CD4-positive, alpha-beta T cell (primary cell): ENCODE data around the gene MS4A3. TPM values are rescaled to one million over a fixed set of nuclear protein-coding genes. Genes with fewer than 3 reads are reported as not detected.

Experiments
- ATAC-seq: fragments of 200-7000 bp; cut with Tn5 transposase; one replicate; pipeline ENCODE4 v1.10.0; 2022; ENCODE audit warnings: mild to moderate bottlenecking; ENCODE audit not compliant: poor library complexity
- CTCF ChIA-PET: fragments of 350-600 bp; sonication (Branson Sonifier 250); formaldehyde crosslinking; loops from one replicate; lab custom pipeline; 2021; ENCODE audit warnings: antibody characterized with exemption, inconsistent platforms; lab: Charles Lee
- POLR2A ChIA-PET: fragments of 350-600 bp; sonication (Branson Sonifier 250); formaldehyde crosslinking; loops from one replicate; lab custom pipeline; 2021; ENCODE audit warnings: antibody characterized with exemption, inconsistent platforms; lab: Charles Lee
- DNase-seq, 14 experiments: peaks; one replicate each; pipeline ENCODE4 v3.0.0-alpha.2; 2013 to 2020; ENCODE audit warnings: mixed read lengths in 2 of 14
- H3K27ac ChIP-seq, 2 donors: one replicate each; pipeline versions ENCODE4 v1.5.1 to v1.7.0; 2013; ENCODE audit warnings: low read length in 2 of 2, low read depth in 1 of 2, mild to moderate bottlenecking in 1 of 2
- H3K27me3 ChIP-seq, 2 experiments: 1 replicate in 1 of 2; 2 replicates in 1 of 2; pipeline versions ENCODE4 v1.6.1 to v1.7.0; 2013; ENCODE audit warnings: low read length in 2 of 2, control low read depth in 1 of 2, mild to moderate bottlenecking in 1 of 2, moderate library complexity in 1 of 2; ENCODE audit not compliant: insufficient read depth in 2 of 2, control insufficient read depth in 1 of 2
- H3K36me3 ChIP-seq: one replicate; pipeline ENCODE4 v1.6.1; 2013; ENCODE audit warnings: low read length, control low read depth; ENCODE audit not compliant: insufficient read depth
- H3K4me1 ChIP-seq: one replicate; pipeline ENCODE4 v1.6.1; 2013; ENCODE audit warnings: low read length, control low read depth; ENCODE audit not compliant: insufficient read depth
- H3K4me3 ChIP-seq: one replicate; pipeline ENCODE4 v1.5.1; 2013; ENCODE audit warnings: mild to moderate bottlenecking, low read length, moderate library complexity
- H3K9me3 ChIP-seq, 2 experiments: 1 replicate in 1 of 2; 2 replicates in 1 of 2; pipeline versions ENCODE4 v1.6.1 to v1.7.0; 2013; ENCODE audit warnings: low read length in 2 of 2, mild to moderate bottlenecking in 2 of 2, control low read depth in 1 of 2, moderate library complexity in 1 of 2; ENCODE audit not compliant: control insufficient read depth in 1 of 2, insufficient read depth in 1 of 2
- H3K27ac Mint-ChIP-seq: one replicate; pipeline ENCODE4 v1.8.0; 2020; ENCODE audit warnings: mixed read lengths
- H3K27me3 Mint-ChIP-seq: one replicate; pipeline ENCODE4 v1.8.0; 2021; ENCODE audit warnings: mixed read lengths
- H3K36me3 Mint-ChIP-seq: one replicate; pipeline ENCODE4 v1.8.0; 2021; ENCODE audit warnings: low read depth, mixed read lengths
- H3K4me1 Mint-ChIP-seq: one replicate; pipeline ENCODE4 v1.8.0; 2021; ENCODE audit warnings: low read depth, mixed read lengths
- H3K4me3 Mint-ChIP-seq: one replicate; pipeline ENCODE4 v1.8.0; 2020; ENCODE audit warnings: mild to moderate bottlenecking, mixed read lengths
- H3K9me3 Mint-ChIP-seq: one replicate; pipeline ENCODE4 v1.8.0; 2020; ENCODE audit warnings: mixed read lengths
- CTCF ChIP-seq: fragments of 200-600 bp; IDR thresholded peaks from one replicate; pipeline ENCODE4 v1.8.0; 2022; ENCODE audit warnings: antibody characterized with exemption, mild to moderate bottlenecking
- intact Hi-C, 2 experiments: fragments of 100-400 bp; cut with DNase I in 1 of 2; cut with micrococcal nuclease in 1 of 2; formaldehyde crosslinking; loops; one replicate each; pipeline versions ENCODE4 v1.15.1 to v1.9.0; 2023 to 2025; cut with DNase I, micrococcal nuclease
- total RNA-seq, 174 experiments: library from RNA in 2 of 174; stranded (reverse) in 2 of 174; gene quantifications; one replicate each; pipeline ENCODE4 v1.2.3 and lab custom pipeline; 2021 to 2026

MS4A3 gene
- total RNA-seq, 2 experiments from 2014 or later, result not detected

DNA sequence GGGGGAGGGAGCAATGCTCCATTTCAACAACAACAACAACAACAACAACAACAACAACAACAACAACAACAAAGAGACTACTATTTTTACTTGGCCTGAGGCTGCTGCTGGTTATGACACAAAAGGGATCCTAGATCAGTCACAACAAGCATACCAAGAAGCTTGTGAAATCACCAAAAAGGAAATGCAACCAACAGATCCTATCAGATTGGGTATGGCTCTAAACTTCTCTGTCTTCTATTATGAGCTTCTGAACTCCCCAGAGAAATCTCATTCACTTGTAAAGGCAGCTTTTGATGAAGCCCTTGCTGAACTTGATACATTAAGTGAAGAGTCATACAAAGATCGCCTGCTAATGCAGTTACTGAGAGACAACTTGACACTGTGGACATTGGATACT, 21.5 kb downstream of the MS4A3 start:
- CTCF ChIA-PET, result no interaction called here

DNA sequence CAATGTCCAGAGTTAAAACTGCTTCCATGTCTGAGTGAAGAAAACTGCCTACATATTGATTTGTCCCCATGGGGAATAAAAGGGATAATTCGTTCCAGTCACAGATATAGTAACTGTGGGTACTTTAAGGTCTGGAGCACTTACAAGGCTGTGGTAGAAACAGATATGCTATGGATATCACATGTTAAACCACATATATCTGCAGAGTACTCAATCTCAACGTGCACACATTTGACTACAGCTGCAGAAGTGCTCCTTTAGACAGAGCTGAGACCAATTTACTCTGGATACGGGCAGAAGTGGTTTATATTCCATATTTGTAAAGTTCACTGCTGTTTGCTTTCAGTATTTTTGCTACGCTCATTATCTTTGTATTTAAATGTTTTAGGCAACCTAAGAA, 22.3 kb downstream of the MS4A3 start:
- POLR2A ChIA-PET, result no interaction called here

More for the DNA sequence above, 21.5 kb downstream of the MS4A3 start:
- POLR2A ChIA-PET, result no interaction called here
- Histone ChIP-seq H3K27me3 (no peaks in the 10 kb centered on the region), H3K9me3 (peaks cover 0 to 13% of the 10 kb centered on the region in 2 experiments), H3K4me1 (no peaks in the 10 kb centered on the region), H3K4me3 (no peak overlapping the region), H3K27ac (no peak overlapping the region), H3K36me3 (no peaks in the 10 kb centered on the region)
- Mint-ChIP-seq H3K4me3 (no peak overlapping the region), H3K27ac (no peak overlapping the region), H3K27me3 (no peaks in the 10 kb centered on the region), H3K36me3 (no peaks in the 10 kb centered on the region), H3K9me3 (peaks cover 2% of the 10 kb centered on the region), H3K4me1 (no peaks in the 10 kb centered on the region)
- no peak for TF ChIP-seq CTCF
- intact Hi-C loops, result no loop called here
- DNase-seq (no peak), ATAC-seq (no peak)

DNA sequence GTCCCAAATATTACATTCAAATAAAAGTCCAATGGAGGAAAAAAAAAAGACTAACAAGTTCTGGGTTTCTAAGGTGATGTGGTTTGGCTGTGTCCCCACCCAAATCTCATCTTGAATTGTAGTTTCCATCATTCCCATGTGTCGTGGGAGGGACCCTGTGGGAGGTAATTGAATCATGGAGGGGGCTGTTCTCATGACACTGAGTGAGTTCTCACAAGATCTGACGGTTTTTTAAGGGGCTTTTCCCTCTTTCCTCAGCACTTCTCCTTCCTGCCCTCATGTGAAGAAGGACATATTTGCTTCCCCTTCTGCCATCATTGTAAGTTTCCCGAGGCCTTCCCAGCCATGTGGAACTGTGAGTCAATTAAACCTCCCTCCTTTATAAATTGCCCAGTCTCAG, 24.1 kb downstream of the MS4A3 start:
- Histone ChIP-seq H3K4me1 (no peaks in the 10 kb centered on the region), H3K27ac (no peak overlapping the region), H3K27me3 (peaks cover 0 to 4% of the 10 kb centered on the region in 2 experiments), H3K4me3 (no peak overlapping the region), H3K9me3 (peaks cover 0 to 5% of the 10 kb centered on the region in 2 experiments), H3K36me3 (no peaks in the 10 kb centered on the region)
- Mint-ChIP-seq H3K9me3 (peaks cover 2% of the 10 kb centered on the region), H3K4me1 (no peaks in the 10 kb centered on the region), H3K4me3 (no peak overlapping the region), H3K36me3 (no peaks in the 10 kb centered on the region), H3K27me3 (peaks cover 7% of the 10 kb centered on the region), H3K27ac (no peak overlapping the region)
- CTCF ChIA-PET, result no interaction called here
- no peak for ATAC-seq
- DNase-seq, result peak in 1 of 14 experiments; percentile 3
- POLR2A ChIA-PET, result no interaction called here
- TF ChIP-seq CTCF, result no peak
- intact Hi-C loops, result no loop called here

More for the DNA sequence above, 22.3 kb downstream of the MS4A3 start:
- Histone ChIP-seq H3K9me3 (peaks cover 0 to 6% of the 10 kb centered on the region in 2 experiments), H3K27me3 (no peaks in the 10 kb centered on the region), H3K27ac (no peak overlapping the region), H3K4me1 (no peaks in the 10 kb centered on the region), H3K4me3 (no peak overlapping the region), H3K36me3 (no peaks in the 10 kb centered on the region)
- DNase-seq (no peak), ATAC-seq (no peak)
- TF ChIP-seq CTCF, result no peak
- Mint-ChIP-seq H3K4me3 (no peak overlapping the region), H3K27me3 (no peaks in the 10 kb centered on the region), H3K9me3 (peaks cover 2% of the 10 kb centered on the region), H3K36me3 (no peaks in the 10 kb centered on the region), H3K27ac (no peak overlapping the region), H3K4me1 (no peaks in the 10 kb centered on the region)
- CTCF ChIA-PET, result no interaction called here
- intact Hi-C loops, result no loop called here
